IMR-90 (cell line): ENCODE measurements around the gene NAA10.

Experiments used
- BHLHE40 ChIP-seq: fragments of 150-350 bp; IDR thresholded peaks from 2 replicates; pipeline ENCODE4 v1.6.1; 2016; ENCODE audit warnings: mild to moderate bottlenecking, low read depth, low read length
- CEBPB ChIP-seq: IDR thresholded peaks from 2 replicates; pipeline ENCODE4 v1.6.1; 2012; ENCODE audit warnings: low read depth, low read length, improper control_type of control experiment
- CTCF ChIP-seq: conservative IDR thresholded peaks from 2 replicates; pipeline ENCODE4 v1.5.1; 2012; ENCODE audit warnings: mild to moderate bottlenecking, low read depth, low read length, improper control_type of control experiment
- ELK1 ChIP-seq: fragments of 150-350 bp; IDR thresholded peaks from 2 replicates; pipeline ENCODE4 v1.6.1; 2016; ENCODE audit warnings: low read depth, mild to moderate bottlenecking, low read length, moderate library complexity, borderline replicate concordance
- MAFK ChIP-seq: IDR thresholded peaks from 2 replicates; pipeline ENCODE4 v1.6.1; 2012; ENCODE audit warnings: low read depth, low read length, improper control_type of control experiment
- MXI1 ChIP-seq: IDR thresholded peaks from 2 replicates; pipeline ENCODE4 v1.6.1; 2012; ENCODE audit warnings: low read depth, mild to moderate bottlenecking, low read length, moderate library complexity, borderline replicate concordance
- POLR2A ChIP-seq: IDR thresholded peaks from 2 replicates; pipeline ENCODE4 v1.6.1; 2012; ENCODE audit warnings: mild to moderate bottlenecking, low read depth, low read length
- RCOR1 ChIP-seq: IDR thresholded peaks from 2 replicates; pipeline ENCODE4 v1.6.1; 2012; ENCODE audit warnings: mild to moderate bottlenecking, low read length, improper control_type of control experiment; ENCODE audit not compliant: insufficient replicate concordance
- RFX5 ChIP-seq: IDR thresholded peaks from 2 replicates; pipeline ENCODE4 v1.8.0; 2012; ENCODE audit warnings: low read depth, mild to moderate bottlenecking, low read length, moderate library complexity
- SMC3 ChIP-seq: fragments of 150-350 bp; IDR thresholded peaks from 2 replicates; pipeline ENCODE4 v1.6.1; 2016; ENCODE audit warnings: low read depth, mild to moderate bottlenecking, antibody characterized with exemption, low read length, moderate library complexity
- USF2 ChIP-seq: fragments of 150-350 bp; IDR thresholded peaks from 2 replicates; pipeline ENCODE4 v1.6.1; 2017; ENCODE audit warnings: mild to moderate bottlenecking, antibody characterized with exemption, low read length, low read depth

- TF ChIP-seq CTCF (no peak), MAFK (no peak), SMC3 (no peak), MXI1 (no peak), USF2 (no peak), RCOR1 (no peak), BHLHE40 (no peak), POLR2A (no peak), ELK1 (no peak), RFX5 (no peak), CEBPB (no peak)
Measured at GRCh38 chrX:153967536-153968224, 32.8 kb upstream of the NAA10 start.
